Measurements from ENCODE around the gene KRTAP4-16. TPM values are rescaled to one million over a fixed set of nuclear protein-coding genes. Genes with fewer than 3 reads are reported as not detected.
"Not testable (repeated sequence)": the region's sequence is repeated elsewhere in the genome, so short reads cannot be mapped to it uniquely, and the experiment has no call there.

Gene KRTAP4-16
- total RNA-seq, 1 donor from 2014 or later = not detected

DNA sequence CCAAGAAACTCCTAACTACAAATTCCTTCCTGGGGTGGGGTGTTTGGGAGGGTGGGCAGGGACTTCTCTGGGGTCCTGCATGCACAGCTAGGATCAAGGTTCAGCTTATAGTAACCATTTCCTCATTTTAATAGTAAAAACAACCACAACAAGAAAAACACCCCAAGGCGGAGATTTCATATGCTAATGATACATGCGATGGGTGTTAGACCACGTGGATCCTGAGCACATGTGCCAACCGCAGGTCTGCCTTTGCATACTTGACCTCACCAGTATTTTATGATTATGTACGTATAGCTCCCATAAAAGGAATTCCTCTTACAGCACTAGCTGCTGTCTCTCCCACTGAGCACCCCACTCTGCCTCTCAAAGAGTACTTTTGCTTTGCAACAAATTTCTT lies 14.3 kb upstream of the KRTAP4-16 start:
- Histone ChIP-seq H3K27ac (no peak overlapping the region), H3K27me3 (no peaks in the 10 kb centered on the region), H3K79me2 (ENCODE audit: low read depth) (no peaks in the 10 kb centered on the region), H3K36me3 (peaks cover 5% of the 10 kb centered on the region), H3K9ac (no peak overlapping the region), H3K4me3 (no peak overlapping the region), H3K4me2 (no peak overlapping the region), H4K20me1 (ENCODE audit: low read depth) (no peaks in the 10 kb centered on the region), H3K9me3 (ENCODE audit: low read depth) (peaks cover 19% of the 10 kb centered on the region), H3F3A (ENCODE audit: low read depth) (no peaks in the 10 kb centered on the region), H2AFZ (replicated peaks) (no peak overlapping the region), H3K4me1 (no peaks in the 10 kb centered on the region)
- no peak overlapping the region for H3K27ac Mint-ChIP-seq
- peaks cover 10% of the 10 kb centered on the region for H3K9me3 Mint-ChIP-seq
- peaks cover 3% of the 10 kb centered on the region for H3K27me3 Mint-ChIP-seq (ENCODE audit: insufficient read depth, low read depth)
- DNase-seq (ENCODE audit: low spot score) = no peak
- no peaks in the 10 kb centered on the region for H3K36me3 Mint-ChIP-seq
- H3K4me1 Mint-ChIP-seq = no peaks in the 10 kb centered on the region
- TF ChIP-seq EZH2 (IDR thresholded peaks at IDR 0.05) (no peak), EZH2phosphoT487 (IDR thresholded peaks at IDR 0.05) (no peak)
- TF ChIP-seq, protein P1, sequence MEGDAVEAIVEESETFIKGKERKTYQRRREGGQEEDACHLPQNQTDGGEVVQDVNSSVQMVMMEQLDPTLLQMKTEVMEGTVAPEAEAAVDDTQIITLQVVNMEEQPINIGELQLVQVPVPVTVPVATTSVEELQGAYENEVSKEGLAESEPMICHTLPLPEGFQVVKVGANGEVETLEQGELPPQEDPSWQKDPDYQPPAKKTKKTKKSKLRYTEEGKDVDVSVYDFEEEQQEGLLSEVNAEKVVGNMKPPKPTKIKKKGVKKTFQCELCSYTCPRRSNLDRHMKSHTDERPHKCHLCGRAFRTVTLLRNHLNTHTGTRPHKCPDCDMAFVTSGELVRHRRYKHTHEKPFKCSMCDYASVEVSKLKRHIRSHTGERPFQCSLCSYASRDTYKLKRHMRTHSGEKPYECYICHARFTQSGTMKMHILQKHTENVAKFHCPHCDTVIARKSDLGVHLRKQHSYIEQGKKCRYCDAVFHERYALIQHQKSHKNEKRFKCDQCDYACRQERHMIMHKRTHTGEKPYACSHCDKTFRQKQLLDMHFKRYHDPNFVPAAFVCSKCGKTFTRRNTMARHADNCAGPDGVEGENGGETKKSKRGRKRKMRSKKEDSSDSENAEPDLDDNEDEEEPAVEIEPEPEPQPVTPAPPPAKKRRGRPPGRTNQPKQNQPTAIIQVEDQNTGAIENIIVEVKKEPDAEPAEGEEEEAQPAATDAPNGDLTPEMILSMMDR (IDR thresholded peaks at IDR 0.05) = no peak
- no peak overlapping the region for H3K4me3 Mint-ChIP-seq

DNA sequence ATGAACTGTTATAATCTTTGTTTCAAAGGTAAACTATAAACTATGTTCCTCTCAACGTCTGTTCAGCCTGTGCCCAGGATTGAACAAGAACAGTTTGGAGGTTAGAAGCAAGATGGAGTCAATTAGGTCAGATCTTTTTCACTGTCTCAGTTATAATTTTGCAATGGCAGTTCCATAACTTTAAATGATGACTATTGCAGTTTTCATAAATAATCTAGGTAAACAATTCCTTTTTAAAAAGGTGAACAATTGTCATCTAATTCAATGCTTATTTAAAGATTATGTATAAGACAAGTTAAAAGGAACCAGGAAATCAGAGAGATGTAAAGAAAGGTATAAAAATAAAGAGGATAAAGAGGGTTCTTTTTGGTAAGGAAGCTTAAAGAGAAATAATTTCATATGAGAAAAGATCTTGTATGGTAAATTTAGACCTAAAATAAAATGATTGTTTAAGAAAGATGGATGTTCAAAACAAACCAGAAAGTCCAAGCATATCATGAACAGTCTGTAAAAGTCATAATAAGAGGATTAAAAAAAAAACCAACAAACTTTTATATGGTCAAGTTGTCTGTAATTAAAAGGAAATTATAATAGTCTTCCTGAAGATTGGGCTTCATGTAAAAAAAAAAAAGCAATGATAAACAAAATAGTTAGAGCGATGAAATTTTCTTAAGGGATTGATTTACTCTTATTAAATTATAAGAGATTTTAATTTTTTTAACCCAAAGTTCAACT lies 9.3 kb upstream of the KRTAP4-16 start:
- Histone ChIP-seq H3K9me3 (ENCODE audit: low read depth) (peaks cover 23% of the 10 kb centered on the region), H2AFZ (replicated peaks) (no peak overlapping the region), H3F3A (ENCODE audit: low read depth) (no peaks in the 10 kb centered on the region), H3K27ac (no peak overlapping the region), H4K20me1 (ENCODE audit: low read depth) (no peaks in the 10 kb centered on the region), H3K27me3 (no peaks in the 10 kb centered on the region), H3K4me3 (no peak overlapping the region), H3K9ac (no peak overlapping the region), H3K79me2 (ENCODE audit: low read depth) (no peaks in the 10 kb centered on the region), H3K36me3 (peaks cover 12% of the 10 kb centered on the region), H3K4me1 (no peaks in the 10 kb centered on the region), H3K4me2 (no peak overlapping the region)
- no peak for TF ChIP-seq EZH2 (IDR thresholded peaks at IDR 0.05)
- TF ChIP-seq, protein P1 (IDR thresholded peaks at IDR 0.05) = no peak
- no peak for TF ChIP-seq EZH2phosphoT487 (IDR thresholded peaks at IDR 0.05)
- Mint-ChIP-seq H3K4me1 (no peaks in the 10 kb centered on the region), H3K27me3 (ENCODE audit: insufficient read depth, low read depth) (no peaks in the 10 kb centered on the region), H3K36me3 (no peaks in the 10 kb centered on the region), H3K9me3 (peaks cover 17% of the 10 kb centered on the region), H3K27ac (no peak overlapping the region), H3K4me3 (no peak overlapping the region)
- no peak for DNase-seq (ENCODE audit: low spot score)

DNA sequence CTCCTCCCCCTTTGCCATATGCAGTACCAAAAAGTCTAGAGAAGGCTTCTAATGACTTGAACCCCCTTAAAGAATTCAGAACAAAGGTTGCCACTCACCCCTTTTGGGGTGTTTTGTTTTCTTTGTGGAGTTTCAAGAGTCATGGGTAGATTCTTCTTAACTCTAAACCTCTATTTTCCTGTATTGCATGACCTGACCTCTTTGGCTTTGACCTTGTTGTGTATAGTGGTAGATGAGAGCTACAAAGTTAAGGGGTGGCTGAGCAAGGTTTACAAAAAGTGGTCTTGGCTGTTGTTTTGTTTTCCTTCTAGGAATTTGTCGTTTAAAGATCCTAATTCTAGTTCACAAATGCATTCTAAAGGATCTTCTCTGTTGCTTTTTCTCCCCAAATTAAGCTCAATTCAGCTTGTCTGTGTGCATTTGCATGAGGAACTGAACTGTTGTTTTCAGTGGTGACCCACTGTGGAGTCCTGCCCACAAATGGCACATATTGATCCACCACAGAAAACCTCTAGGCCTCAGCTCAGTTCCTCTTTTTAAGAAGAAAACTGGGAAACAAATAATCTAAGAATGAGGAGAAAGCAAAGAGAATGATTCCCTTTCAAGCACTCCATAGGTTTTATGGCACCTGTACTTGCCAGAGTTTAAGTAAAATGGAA lies 6.8 kb upstream of the KRTAP4-16 start:
- not testable (repeated sequence) for H3F3A ChIP-seq (ENCODE audit: low read depth); H2AFZ ChIP-seq (replicated peaks); H3K4me1 Mint-ChIP-seq; H3K36me3 Mint-ChIP-seq; H3K27ac ChIP-seq; H3K79me2 ChIP-seq (ENCODE audit: low read depth); H3K27me3 Mint-ChIP-seq (ENCODE audit: insufficient read depth, low read depth); H3K4me2 ChIP-seq; H3K27ac Mint-ChIP-seq; DNase-seq (ENCODE audit: low spot score); H4K20me1 ChIP-seq (ENCODE audit: low read depth); H3K4me3 ChIP-seq; H3K4me1 ChIP-seq; H3K9ac ChIP-seq; H3K4me3 Mint-ChIP-seq; H3K27me3 ChIP-seq
- Histone ChIP-seq H3K9me3 (ENCODE audit: low read depth) (peaks cover 23% of the 10 kb centered on the region), H3K36me3 (peaks cover 12% of the 10 kb centered on the region)
- H3K9me3 Mint-ChIP-seq = peaks cover 12% of the 10 kb centered on the region

DNA sequence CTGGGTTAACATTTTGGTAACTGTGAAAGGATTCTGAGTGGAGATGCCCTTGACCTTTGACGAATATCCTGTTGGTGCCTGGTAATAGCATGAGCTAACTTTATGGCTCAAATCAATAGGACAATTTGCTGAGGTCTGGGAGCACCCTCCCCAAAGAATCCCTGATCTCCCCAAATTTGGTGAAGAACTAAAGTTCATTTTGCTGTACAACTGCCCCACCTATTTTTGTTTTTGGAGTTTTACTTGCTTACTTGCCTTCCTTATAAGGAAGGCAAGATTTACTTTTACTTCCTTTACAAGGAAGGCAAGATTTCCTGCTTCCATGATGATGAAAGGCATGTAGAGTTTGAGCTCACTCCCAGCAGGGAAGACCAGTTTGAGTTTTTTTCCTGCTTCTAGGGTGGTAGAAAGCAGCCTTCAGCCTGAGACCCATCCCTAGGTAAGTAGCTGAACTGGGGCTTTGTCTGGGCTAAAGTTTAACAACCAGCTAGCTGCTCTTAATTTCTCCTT lies 6.0 kb upstream of the KRTAP4-16 start:
- Histone ChIP-seq H2AFZ (replicated peaks) (no peak overlapping the region), H3K27ac (no peak overlapping the region), H3K9me3 (ENCODE audit: low read depth) (peaks cover 19% of the 10 kb centered on the region), H3K4me3 (no peak overlapping the region), H4K20me1 (ENCODE audit: low read depth) (no peaks in the 10 kb centered on the region), H3K79me2 (ENCODE audit: low read depth) (no peaks in the 10 kb centered on the region), H3K27me3 (no peaks in the 10 kb centered on the region), H3K4me1 (no peaks in the 10 kb centered on the region), H3K4me2 (no peak overlapping the region), H3K36me3 (peaks cover 11% of the 10 kb centered on the region), H3F3A (ENCODE audit: low read depth) (no peaks in the 10 kb centered on the region), H3K9ac (no peak overlapping the region)
- Mint-ChIP-seq H3K9me3 (peaks cover 10% of the 10 kb centered on the region), H3K4me1 (no peaks in the 10 kb centered on the region), H3K4me3 (no peak overlapping the region), H3K36me3 (no peaks in the 10 kb centered on the region), H3K27me3 (ENCODE audit: insufficient read depth, low read depth) (no peaks in the 10 kb centered on the region), H3K27ac (no peak overlapping the region)
- no peak for TF ChIP-seq EZH2 (IDR thresholded peaks at IDR 0.05)
- TF ChIP-seq EZH2phosphoT487 (IDR thresholded peaks at IDR 0.05) = no peak
- TF ChIP-seq, protein P1 (IDR thresholded peaks at IDR 0.05) = no peak
- DNase-seq (ENCODE audit: low spot score) = no peak

DNA sequence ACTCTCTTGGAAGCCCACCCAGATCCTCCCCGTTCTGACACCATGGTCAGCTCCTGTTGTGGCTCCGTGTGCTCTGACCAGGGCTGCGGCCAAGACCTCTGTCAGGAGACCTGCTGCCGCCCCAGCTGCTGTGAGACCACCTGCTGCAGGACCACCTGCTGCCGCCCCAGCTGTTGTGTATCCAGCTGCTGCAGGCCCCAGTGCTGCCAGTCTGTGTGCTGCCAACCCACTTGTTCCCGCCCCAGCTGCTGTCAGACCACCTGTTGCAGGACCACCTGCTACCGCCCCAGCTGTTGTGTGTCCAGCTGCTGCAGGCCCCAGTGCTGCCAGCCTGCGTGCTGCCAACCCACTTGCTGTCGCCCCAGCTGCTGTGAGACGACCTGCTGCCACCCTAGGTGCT lies 3.3 kb upstream of the KRTAP4-16 start, which contains the start of gene KRTAP4-9:
Gene KRTAP4-9 (plus strand): TSS at position 43 of the 400 bp plus-strand sequence. CDS start 0 bp downstream, at position 43.
- H3K4me1 ChIP-seq; H3K27me3 ChIP-seq; DNase-seq (ENCODE audit: low spot score); H3K27ac Mint-ChIP-seq; H3K9me3 ChIP-seq (ENCODE audit: low read depth); H3K4me1 Mint-ChIP-seq; H3K9ac ChIP-seq; H3K36me3 Mint-ChIP-seq; H3K79me2 ChIP-seq (ENCODE audit: low read depth); H3K36me3 ChIP-seq; H3K27me3 Mint-ChIP-seq (ENCODE audit: insufficient read depth, low read depth); H3K4me3 ChIP-seq; H3K4me2 ChIP-seq; H3K4me3 Mint-ChIP-seq; H3K9me3 Mint-ChIP-seq; H3K27ac ChIP-seq; H4K20me1 ChIP-seq (ENCODE audit: low read depth); H2AFZ ChIP-seq (replicated peaks); H3F3A ChIP-seq (ENCODE audit: low read depth): not testable (repeated sequence)
